ENCODE results near the gene MSI1.

GRCh38 chr12:120376934-120377572 is 8.1 kb upstream of the MSI1 start:
- TF ChIP-seq POLR2A (IDR thresholded peaks at IDR 0.05) (no peak), CTCF (IDR thresholded peaks at IDR 0.05) (no peak)

Data from thyroid gland (tissue), 4 donors.